OCI-LY3 (cell line): ENCODE results near the gene SLAMF7.

Experiments
- H2AFZ ChIP-seq: fragments of 200-600, 300-600 bp; shearing (Covaris generic); 2 replicates; pipeline ENCODE4 v1.6.0; 2014; ENCODE audit warnings: antibody characterized with exemption, low read depth, low read length
- H3K27ac ChIP-seq: fragments of 200-600, 300-600 bp; sonication (generic); 2 replicates; pipeline ENCODE4 v1.5.1; 2014; ENCODE audit warnings: mild to moderate bottlenecking, low read length, moderate library complexity, mixed read lengths
- H3K27me3 ChIP-seq: fragments of 200-600, 300-600 bp; sonication (generic); 2 replicates; pipeline ENCODE4 v1.6.1; 2014; ENCODE audit warnings: low read depth, low read length, mixed read lengths
- H3K36me3 ChIP-seq: fragments of 200-600, 300-600 bp; sonication (generic); replicated peaks from 2 replicates; pipeline ENCODE3; 2014; ENCODE audit warnings: low read depth, low read length, mixed read lengths
- H3K4me1 ChIP-seq: fragments of 300-600, 200-600 bp; sonication (generic); 2 replicates; pipeline ENCODE4 v1.6.1; 2014; ENCODE audit warnings: low read length, mixed read lengths
- H3K4me2 ChIP-seq: fragments of 200-600, 300-600 bp; sonication (generic); 2 replicates; pipeline ENCODE4 v1.6.1; 2014; ENCODE audit warnings: low read length, mixed read lengths
- H3K4me3 ChIP-seq: fragments of 300-600, 200-600 bp; sonication (generic); 2 replicates; pipeline ENCODE4 v1.5.1; 2014; ENCODE audit warnings: antibody characterized with exemption, mild to moderate bottlenecking, low read length, moderate library complexity
- H3K79me2 ChIP-seq: fragments of 300-600, 200-600 bp; shearing (Covaris generic); 2 replicates; pipeline ENCODE4 v1.6.1; 2014; ENCODE audit warnings: mild to moderate bottlenecking, low read length, mixed read lengths
- H3K9ac ChIP-seq: fragments of 300-600, 200-600 bp; shearing (Covaris generic); 2 replicates; pipeline ENCODE4 v1.6.0; 2014; ENCODE audit warnings: mild to moderate bottlenecking, low read length, moderate library complexity
- H3K9me3 ChIP-seq: fragments of 200-600, 300-600 bp; shearing (Covaris generic); 2 replicates; pipeline ENCODE4 v1.6.1; 2014; ENCODE audit warnings: low read length, mixed read lengths; ENCODE audit not compliant: insufficient read depth
- H4K20me1 ChIP-seq: fragments of 200-600, 300-600 bp; sonication (generic); 2 replicates; pipeline ENCODE4 v1.6.1; 2016; ENCODE audit warnings: low read length, mixed read lengths; ENCODE audit not compliant: insufficient read depth
- CTCF ChIP-seq: fragments of 200-600, 300-600 bp; sonication (generic); IDR thresholded peaks from 2 replicates; pipeline ENCODE4 v1.5.1; 2014; ENCODE audit warnings: antibody characterized with exemption, low read length, low read depth
- EZH2phosphoT487 ChIP-seq: fragments of 200-600 bp; shearing (Covaris generic); IDR thresholded peaks from 2 replicates; pipeline ENCODE4 v1.6.1; 2018; ENCODE audit warnings: antibody characterized with exemption, mixed run types, low read depth

The SLAMF7 gene

DNA sequence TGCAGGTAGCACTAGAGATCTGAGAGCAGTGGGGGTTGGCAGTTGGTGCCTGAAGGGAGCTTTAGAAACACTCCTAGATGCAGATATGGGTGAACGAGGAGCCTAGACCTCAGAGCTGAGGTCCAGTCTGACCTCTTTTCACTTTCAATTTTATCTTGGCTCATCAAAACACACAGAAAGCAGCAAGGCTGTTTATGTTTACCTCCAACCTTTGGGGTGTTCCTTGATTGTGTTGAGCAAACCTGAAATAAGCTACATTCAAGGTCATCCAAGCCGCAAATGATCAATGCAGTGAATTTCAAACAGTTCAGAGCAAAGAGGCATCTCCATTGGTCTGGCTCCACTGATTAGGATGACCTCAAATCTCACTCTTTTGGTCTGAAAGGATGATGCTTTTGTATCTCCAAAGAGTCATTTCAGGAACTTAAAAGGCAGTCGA, 58.2 kb downstream of the SLAMF7 start:
- Histone ChIP-seq H3K27ac (no peak overlapping the region), H3K4me2 (peak overlapping the region; percentile 49), H3K4me1 (peaks cover 37% of the 10 kb centered on the region), H2AFZ (no peak overlapping the region), H3K9me3 (peaks cover 5% of the 10 kb centered on the region; the same call in 1 of the 2 replicates), H3K27me3 (no peaks in the 10 kb centered on the region), H3K9ac (no peak overlapping the region), H3K4me3 (no peak overlapping the region), H3K36me3 (no peaks in the 10 kb centered on the region), H3K79me2 (no peaks in the 10 kb centered on the region), H4K20me1 (no peaks in the 10 kb centered on the region)
- TF ChIP-seq CTCF (no peak), EZH2phosphoT487 (no peak)

- Histone ChIP-seq H3K9me3 (peaks cover 5% of the 10 kb centered on the region; the same call in 1 of the 2 replicates), H3K27ac (no peak overlapping the region), H3K9ac (no peak overlapping the region), H3K79me2 (no peaks in the 10 kb centered on the region), H3K4me2 (no peak overlapping the region), H4K20me1 (no peaks in the 10 kb centered on the region), H3K4me1 (peaks cover 37% of the 10 kb centered on the region), H3K36me3 (no peaks in the 10 kb centered on the region), H3K27me3 (no peaks in the 10 kb centered on the region), H3K4me3 (no peak overlapping the region), H2AFZ (no peak overlapping the region)
- TF ChIP-seq CTCF (no peak), EZH2phosphoT487 (no peak)
Measured at GRCh38 chr1:160797861-160798273, 58.8 kb downstream of the SLAMF7 start.

DNA sequence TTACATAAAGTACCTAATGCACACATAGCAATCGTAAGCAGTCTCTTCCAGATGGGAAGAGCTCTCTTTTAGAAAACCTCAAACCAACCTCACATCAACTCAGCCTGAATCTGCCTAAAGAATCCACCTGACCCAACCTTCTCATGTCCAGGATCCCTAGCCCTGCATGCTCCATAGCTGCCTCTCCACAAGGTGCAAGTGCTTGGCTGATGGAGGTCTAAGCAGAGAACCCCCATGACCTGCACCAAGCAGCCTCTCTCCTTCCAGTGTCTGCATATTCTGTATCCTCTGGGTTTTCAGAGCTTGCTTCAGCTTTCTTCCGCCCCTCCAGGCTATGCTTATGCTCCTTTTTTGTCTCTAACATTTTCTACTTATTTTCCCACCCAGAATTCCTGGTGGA, 59.4 kb downstream of the SLAMF7 start:
- H3K4me1 ChIP-seq = peaks cover 37% of the 10 kb centered on the region
- peaks cover 5% of the 10 kb centered on the region; the same call in 1 of the 2 replicates for H3K9me3 ChIP-seq
- no peak for TF ChIP-seq CTCF
- TF ChIP-seq EZH2phosphoT487 = no peak
- H3K27ac ChIP-seq = no peak overlapping the region
- no peak overlapping the region for H3K9ac ChIP-seq
- H3K27me3 ChIP-seq = no peaks in the 10 kb centered on the region
- no peaks in the 10 kb centered on the region for H3K79me2 ChIP-seq
- no peak overlapping the region for H3K4me2 ChIP-seq
- no peaks in the 10 kb centered on the region for H3K36me3 ChIP-seq
- no peaks in the 10 kb centered on the region for H4K20me1 ChIP-seq
- no peak overlapping the region for H2AFZ ChIP-seq
- no peak overlapping the region for H3K4me3 ChIP-seq

GRCh38 chr1:160799641-160800040, 60.6 kb downstream of the SLAMF7 start:
- no peaks in the 10 kb centered on the region for H3K79me2 ChIP-seq

More at GRCh38 chr1:160799641-160800040, 60.6 kb downstream of the SLAMF7 start:
- H3K36me3 ChIP-seq = no peaks in the 10 kb centered on the region
- no peak overlapping the region for H3K4me3 ChIP-seq
- TF ChIP-seq EZH2phosphoT487 = no peak
- no peak for TF ChIP-seq CTCF
- H2AFZ ChIP-seq = no peak overlapping the region
- no peak overlapping the region for H3K4me2 ChIP-seq
- H3K27me3 ChIP-seq = no peaks in the 10 kb centered on the region
- H3K9me3 ChIP-seq = peaks cover 11% of the 10 kb centered on the region; the same call in 1 of the 2 replicates
- peaks cover 37% of the 10 kb centered on the region for H3K4me1 ChIP-seq
- no peaks in the 10 kb centered on the region for H4K20me1 ChIP-seq
- H3K9ac ChIP-seq = no peak overlapping the region
- H3K27ac ChIP-seq = no peak overlapping the region
